ENCODE measurements around the gene ESYT2.

- no peak for TF ChIP-seq GATA3 (IDR thresholded peaks at IDR 0.05; ENCODE audit: low read depth, low read length)
- no peak for TF ChIP-seq GATA2 (IDR thresholded peaks at IDR 0.05; ENCODE audit: low read depth, low read length)
Measured at GRCh38 chr7:158821171-158822031, 7.9 kb downstream of the ESYT2 start.

Data from SH-SY5Y (cell line).